Activated CD8-positive, alpha-beta memory T cell treated with anti-CD3 and anti-CD28 coated beads, Interleukin-2, amount 50 U/mL, for 1 hour (primary cell): ENCODE data around the gene SORL1-AS1.

ENCODE experiments used
- DNase-seq: peaks from one replicate; pipeline ENCODE4 v3.0.0-alpha.2; 2020; ENCODE audit errors: extremely low read depth

Gene SORL1-AS1

DNA sequence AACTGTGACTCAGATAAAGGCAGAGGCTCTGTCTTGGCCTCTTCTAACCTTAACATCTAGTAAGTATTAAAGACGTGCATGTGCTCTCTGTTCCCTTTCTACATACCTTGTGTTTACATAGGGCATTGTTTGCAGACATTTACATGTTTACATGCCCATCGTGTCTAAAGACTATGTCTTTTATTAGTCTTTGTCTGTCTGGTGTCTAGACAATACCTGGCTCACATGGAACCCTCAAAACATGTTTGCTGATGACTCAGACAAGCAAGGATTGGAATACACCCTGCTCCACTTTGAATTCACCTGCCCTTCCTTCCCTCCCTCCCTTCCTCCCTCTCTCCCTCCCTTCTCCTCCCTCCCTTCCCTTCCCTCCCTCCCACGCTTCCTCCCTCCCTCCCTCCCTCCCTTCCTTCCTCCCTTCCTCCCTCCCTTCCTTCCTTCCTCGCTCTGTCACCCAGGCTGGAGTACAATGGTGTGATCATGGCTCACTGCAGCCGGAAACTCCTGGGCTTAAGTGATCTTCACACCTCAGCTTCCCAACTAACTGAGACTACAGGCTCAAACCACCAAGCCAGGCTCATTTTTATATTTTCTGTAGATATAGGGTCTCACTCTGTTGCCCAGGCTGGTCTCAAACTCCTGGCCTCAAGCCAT is 23.7 kb upstream of the SORL1-AS1 start:
- no peak for DNase-seq

DNA sequence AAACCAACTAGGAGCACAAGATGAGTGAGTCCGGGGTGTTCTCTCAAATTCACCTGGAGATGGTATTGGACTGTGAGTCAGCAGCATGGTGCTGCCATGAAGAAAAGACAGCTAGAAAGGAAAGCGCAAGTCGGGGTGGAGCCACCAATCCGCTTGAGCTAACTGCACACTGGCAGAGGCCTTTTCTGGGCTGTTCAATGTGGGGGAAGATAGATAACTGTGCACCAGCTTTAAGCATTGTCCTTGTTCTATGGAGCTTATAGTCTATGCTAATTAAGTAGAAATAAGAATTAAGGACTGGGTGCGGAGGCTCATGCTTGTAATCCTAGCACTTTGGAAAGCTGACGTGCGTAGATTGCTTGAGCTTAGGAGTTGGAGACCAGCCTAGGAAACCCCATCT is 21.9 kb upstream of the SORL1-AS1 start:
- DNase-seq: no peak

DNA sequence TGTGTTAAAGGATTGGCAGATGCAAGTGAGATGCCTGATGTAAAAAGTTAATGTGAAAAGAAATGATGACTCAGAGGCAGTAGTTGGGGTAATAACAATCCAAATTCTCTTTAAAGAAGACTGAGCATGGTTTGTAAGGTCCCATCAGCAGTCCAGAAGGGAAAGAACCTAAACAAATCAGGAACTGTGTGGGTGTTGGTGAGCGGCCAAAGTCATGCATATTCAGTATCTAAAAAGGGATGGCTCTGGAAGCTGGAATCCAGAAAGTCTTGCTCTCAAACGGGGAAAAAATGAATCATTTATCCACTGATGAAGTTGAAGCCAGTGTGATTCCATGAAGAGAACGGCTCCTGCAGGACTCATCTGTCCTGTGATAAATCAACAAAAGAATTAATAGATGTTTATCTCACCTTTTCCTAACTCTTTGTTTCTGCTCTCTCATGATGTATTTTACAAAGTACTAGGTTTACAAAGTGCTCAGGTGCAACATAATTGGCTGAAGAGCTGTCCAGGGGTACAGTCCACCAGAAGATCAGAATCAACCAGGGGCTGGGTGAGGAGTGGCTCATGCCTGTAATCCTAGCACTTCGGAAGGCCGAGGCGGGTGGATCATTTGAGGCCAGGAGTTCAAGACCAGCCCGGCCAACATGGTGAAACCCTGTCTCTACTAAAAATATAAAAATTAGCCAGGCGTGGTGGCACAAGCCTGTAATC is 20.5 kb upstream of the SORL1-AS1 start:
- DNase-seq: no peak

DNA sequence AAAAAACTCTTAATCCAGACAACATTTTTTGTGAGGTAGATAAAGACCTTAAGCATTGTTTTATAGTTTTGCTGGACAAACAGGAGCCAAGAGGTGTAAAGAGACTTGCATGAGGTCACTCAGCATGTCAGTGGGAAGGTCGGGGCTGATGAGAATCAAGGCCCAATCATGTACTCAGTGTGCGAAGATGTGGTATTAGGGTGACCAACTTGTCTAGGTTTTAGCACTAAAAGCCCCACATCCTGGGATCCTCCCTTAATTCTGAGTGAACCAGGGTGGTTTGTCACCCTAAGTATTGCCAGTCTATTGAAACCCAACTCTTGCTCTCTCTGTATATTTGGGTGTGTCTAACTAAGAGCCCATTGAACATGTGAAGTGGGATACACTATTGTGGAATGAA is 19.5 kb upstream of the SORL1-AS1 start:
- DNase-seq: no peak

DNA sequence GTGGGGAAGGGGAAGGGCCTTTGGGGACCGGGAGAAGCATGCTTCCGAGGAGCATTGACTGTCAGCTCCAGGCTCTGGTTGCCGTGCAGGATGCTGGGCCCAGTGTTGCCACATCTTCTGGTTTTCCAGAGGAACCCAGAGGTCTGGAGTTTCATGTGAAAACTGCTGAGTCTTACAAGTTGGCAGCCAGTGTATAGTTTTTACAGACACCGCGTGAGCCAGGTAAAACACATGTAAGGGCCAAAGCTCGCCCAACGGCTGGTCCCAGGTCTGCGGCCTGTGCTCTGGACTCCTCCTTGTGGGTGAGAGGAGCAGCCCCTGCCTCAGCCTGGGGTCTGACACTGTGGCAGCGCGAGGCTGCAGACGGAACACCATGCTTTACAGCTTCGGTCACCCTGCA is 18.4 kb upstream of the SORL1-AS1 start:
- DNase-seq: no peak

DNA sequence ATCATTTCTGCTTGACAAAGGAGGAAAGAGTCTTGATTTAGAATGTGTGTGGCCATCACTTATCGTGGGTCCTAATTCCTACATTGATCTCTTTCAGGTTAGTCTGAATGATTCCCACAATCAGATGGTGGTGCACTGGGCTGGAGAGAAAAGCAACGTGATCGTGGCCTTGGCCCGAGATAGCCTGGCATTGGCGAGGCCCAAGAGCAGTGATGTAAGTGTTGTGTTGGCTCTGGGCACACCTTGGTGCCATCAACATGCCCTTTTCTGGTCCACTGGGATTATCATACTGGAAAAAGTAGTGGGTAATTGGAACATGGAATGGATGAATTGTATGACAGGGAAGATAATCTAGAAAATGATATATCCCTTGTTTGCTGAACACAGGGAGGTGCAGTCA is 17.1 kb upstream of the SORL1-AS1 start:
- no peak for DNase-seq

DNA sequence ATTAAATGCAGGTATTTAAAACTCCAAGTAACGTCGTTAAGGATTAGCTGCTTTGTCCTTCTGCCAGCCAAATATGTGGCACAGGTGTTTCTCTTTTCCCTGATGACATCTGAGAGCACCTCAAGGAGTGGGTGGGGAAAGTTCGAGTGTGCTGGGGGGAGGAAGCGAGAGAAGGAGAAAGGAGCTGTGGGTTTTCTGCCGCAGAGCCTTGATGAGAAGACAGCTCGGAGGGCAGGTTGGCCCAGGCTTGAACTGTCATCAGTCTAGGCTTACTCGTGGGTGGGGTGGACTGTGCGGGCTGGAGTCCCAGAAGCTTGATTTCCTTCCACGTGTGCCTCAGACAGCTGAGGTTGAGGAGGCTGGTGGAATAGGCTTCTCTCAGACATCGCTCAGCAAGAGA is 15.2 kb upstream of the SORL1-AS1 start:
- DNase-seq: peak; percentile 79

DNA sequence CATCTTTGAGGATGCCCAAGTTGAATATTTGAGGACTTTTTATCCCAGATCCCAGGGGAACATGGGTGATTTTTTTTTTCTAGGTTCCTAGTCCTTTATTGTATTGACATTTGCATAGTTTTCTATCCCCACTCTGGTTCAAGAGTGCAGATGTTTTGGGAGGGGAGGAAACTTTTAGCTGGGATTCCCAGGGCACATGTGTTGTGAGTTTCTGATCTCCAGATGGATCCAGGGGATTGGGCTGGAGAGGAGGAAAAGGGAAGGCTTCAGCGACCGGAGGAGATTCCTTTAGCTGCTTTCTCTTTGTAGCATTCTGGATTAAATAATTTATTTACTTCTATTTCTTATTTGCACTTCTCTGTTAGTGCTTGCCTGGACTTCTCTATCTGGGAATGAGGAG is 14.7 kb upstream of the SORL1-AS1 start:
- no peak for DNase-seq

DNA sequence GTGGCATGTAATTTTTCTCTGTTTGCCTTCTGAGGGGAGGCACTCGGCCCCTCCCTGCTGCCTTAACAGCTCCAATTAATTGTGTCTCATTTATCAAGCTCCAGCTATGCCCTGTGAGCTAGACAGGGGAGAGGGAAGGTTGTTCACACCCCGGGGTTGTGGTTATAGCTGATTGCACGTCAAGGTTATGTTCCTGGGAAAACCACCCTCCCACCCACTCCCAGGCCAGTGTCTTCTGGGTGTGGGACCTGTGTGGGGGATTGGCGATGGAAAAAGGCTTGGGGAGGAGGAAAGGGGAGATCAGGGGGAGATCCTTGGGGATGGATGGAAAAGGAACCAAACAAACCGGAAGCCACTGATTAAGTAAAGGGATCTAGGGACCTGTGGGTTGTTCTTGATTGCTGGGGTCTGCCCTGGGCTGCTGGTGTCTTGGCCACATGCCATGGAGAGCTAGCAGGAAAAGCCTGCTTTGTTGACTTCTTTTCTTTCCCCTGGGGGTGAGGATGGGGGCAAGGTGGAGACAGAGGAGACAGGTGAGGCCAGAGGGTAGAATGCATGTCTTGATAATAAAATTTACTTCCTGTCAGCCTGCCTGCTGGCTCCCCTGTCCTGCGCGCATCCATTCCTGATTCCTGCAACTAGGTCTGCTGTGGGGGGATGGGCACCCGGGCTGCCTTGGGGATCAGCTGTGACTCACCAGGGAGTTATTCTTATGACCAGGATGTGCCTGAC is 13.5 kb upstream of the SORL1-AS1 start:
- no peak for DNase-seq

DNA sequence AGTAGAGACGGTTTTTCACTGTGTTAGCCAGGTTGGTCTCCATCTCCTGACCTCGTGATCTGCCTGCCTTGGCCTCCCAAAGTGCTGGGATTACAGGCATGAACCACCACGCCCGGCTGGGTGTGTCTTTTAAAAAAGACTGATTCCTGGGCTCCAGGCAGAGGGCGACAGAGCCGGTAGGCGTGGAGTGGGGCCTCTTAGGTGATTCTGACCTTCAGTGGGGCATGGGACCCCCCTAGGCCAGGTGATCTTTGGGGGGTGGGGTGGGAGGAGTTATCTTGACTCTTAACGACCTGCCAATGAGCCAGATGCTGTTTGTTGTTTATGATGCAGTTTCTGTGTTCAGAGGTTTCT is 12.9 kb upstream of the SORL1-AS1 start:
- DNase-seq: no peak

DNA sequence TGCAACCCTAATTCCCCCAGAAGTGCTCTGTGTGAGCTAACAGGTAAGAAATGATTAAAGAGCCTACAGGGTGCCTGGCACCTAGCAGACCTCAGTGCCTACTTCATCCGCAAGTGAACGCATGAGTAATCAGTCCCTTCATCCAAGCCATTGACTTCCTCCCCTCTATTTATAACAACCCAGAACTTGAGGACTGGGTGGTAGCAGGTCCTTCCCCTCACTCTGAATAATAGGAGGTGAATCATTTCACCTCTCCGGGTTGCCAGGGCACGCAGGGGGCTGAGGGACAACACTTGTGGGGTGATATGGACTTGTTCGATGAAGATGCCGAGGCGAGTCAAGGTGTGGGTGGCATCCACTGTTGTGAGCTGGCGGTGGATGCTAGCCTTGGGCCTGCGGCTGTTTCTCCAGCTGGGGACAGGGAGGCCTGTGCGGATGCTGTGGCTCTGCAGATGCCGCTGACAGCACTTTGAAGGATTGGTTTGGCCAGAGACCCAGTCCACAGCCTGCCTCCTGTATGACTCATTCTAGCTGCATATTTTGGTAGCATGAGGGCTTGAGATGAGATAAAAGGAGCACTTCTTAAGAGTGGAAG is 11.7 kb upstream of the SORL1-AS1 start:
- peak; percentile 72 for DNase-seq

DNA sequence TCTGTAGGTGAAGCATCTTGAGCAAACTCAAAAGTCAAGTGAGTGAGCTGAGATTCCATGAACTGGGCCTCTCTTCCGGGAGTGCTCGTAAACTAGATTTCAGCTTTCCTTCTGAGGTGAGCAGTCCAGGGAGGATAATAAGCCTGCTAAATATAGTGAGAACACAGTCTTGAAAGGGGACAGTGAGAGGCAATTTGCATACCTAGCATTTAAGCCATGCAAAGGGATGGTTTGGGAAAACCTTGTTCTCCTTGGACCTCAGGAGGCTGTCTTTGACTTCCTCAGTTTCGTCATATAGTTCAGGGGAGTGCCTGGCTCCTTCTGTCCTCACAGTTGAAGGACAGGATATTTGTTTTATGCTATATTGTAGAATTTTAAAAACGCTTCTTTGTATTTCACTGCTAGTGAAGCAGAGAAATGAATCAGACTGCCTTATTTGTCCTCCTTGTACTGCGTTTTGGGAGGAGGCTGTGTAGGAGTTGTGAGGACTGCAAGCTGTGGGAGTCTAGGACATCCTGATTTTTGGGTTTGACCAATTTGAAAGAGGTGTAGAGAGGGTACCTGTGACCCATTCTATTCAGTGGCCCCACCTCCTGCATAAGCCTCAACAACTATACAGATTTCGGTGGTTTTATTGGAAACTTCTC is 11.0 kb upstream of the SORL1-AS1 start:
- no peak for DNase-seq

DNA sequence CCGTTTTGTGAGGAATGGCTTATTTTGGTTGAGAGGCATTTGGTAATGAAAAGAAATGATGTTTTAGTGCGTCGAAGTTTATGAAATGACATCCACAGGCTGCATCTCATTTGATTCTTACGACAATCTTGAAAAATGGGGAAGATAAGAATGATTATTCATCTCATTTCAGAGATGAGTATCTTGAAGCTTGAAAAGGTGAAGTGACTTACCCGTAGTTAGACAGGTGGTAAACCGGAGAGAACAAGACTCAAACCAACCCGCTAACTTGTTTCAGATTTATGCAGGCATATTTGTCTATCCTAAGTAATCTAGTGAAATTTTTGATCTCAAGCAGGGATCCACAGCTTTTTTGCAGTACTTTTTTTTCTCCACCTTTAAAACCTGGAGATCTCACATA is 9.1 kb upstream of the SORL1-AS1 start:
- no peak for DNase-seq

DNA sequence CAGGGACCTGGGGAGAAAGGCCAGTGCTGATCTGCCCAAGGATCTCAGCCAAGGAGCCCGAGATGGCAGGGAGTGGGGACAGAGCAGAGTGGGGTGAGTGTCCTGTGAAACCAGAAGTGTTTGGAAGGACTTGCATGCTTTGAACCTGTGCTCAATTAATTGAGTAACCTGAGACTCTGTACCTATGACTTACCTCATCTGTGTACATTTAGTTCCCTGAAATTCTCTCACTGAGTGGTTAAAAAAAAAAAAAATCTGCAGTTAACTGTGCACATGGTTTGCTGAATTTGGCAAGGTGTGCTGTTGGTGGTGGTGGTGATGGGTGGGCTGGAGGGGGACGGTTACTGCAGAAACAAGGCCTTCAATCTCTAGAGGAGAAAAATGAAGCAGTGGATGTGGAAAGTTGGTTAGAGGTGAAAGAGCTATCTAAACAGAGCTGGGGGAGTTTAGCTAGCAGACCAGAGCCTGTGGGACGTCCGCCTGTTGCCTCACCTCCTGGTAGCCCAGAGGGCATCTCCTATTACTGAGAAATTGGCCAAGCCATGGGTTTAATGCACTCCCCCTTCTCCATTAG is 8.3 kb upstream of the SORL1-AS1 start:
- DNase-seq: no peak

DNA sequence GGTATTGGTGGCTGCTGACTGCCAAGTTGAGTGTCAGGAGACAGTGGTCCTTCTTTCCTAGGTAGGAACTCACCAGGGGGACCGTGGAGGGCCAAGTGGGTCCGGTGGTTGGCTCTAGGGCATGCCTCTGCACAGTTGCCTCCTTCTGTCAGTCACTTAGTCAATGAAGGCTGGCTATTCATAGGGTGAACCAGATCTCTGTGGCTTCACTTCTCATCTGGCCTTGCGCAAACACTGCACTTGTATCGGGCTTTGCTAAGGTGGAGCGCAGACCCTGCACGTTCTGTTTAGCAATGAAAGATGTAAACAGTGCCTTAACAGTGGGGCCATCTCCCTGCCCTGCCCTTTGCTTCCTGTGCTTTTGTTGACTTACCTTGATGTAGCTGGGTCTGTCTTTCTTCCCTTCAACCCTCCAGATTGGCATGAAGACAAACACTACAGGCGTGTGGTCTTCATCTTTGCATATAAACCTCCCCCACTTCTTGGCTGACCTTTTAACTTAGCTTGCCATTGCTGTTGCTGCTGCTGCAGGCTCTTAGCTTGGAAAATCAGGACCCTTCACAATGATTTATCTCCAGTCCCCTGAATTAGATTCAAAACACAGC is 6.7 kb upstream of the SORL1-AS1 start:
- DNase-seq: no peak

DNA sequence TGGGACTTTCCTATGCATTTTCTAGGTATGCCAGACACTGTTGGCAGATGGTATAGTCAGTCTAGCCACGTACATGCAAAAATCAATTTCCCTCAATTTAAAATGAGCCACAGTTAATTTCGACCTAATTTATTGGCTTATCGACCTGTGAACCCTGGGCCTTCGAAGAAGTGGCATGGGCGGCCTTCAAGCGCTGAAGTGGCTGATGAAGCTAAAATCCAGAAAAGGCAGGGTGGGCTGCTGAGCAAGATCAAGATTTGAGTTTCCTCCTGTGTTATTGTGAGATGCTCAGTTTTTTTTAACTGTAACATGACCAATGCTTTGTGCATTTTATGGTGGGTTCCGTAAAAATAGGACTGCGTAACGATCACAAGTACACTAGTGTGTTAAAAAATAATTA is 5.8 kb upstream of the SORL1-AS1 start:
- no peak for DNase-seq

DNA sequence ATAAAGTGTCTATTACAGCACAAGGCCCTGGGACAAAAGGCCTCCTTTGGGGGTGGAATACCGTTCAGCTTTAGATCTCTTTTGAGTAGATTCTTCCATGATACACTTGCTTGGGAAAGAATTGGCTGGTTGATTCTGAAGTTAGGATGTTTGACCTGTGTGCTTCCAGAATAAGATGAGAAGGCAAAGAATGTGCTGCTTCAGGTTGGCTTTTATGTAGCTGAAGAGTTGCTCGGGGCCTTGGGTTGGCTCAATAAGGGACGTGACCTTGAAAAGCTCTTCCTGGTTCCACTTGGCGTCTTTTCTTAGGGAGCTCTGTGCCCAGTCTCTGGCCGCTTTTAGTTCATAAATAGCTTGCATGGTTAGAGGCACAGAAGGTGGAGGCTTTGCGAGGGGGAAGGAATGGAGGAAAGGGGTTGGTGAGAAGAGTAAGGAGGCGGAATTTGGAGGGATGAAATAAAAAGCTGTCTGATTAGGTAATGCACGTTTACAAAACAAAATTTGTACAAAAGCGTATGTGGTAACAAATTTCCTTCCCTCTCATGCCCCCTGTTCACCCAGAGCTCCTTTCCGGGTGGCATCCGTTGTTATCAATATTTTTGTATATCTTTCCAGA is 4.2 kb upstream of the SORL1-AS1 start:
- DNase-seq: no peak

DNA sequence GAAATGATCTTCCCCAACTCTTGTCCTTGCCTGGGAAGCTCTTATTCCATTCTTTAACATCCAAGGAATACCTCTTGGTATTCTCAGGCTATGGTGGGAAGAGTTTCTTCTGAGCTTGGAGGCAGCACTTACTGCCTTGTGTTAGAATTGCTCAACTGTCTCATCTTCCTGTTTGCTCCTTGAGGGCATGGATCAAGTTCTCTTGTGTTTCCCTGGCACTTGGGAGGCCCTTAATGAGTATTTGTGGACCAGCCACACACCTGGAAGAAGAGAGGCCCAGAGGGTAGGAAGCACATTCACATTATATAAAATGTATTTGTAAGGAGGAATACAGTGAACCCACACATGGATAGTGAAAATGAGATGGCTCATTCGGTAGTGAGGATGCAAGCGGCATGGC is 3.4 kb upstream of the SORL1-AS1 start:
- DNase-seq: no peak

DNA sequence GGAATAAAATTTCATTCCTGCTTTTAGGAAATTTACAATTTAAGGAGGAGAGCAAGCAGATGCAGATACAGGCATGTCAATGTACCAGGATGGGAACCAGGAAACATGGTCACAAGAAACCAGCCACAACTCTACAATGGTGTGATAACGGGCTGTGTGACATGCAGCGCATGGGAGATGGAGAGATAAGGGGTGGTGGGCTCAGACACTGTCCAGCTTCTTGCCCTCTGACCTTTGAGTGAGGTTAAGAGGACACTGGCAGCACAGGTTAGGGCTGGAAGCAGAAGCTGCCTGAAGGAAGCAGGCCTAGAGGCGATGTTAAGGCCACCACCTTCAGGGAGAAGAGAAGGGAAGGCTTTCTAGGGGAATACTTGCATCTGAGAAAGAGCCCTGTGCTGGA is 2.3 kb upstream of the SORL1-AS1 start:
- no peak for DNase-seq

DNA sequence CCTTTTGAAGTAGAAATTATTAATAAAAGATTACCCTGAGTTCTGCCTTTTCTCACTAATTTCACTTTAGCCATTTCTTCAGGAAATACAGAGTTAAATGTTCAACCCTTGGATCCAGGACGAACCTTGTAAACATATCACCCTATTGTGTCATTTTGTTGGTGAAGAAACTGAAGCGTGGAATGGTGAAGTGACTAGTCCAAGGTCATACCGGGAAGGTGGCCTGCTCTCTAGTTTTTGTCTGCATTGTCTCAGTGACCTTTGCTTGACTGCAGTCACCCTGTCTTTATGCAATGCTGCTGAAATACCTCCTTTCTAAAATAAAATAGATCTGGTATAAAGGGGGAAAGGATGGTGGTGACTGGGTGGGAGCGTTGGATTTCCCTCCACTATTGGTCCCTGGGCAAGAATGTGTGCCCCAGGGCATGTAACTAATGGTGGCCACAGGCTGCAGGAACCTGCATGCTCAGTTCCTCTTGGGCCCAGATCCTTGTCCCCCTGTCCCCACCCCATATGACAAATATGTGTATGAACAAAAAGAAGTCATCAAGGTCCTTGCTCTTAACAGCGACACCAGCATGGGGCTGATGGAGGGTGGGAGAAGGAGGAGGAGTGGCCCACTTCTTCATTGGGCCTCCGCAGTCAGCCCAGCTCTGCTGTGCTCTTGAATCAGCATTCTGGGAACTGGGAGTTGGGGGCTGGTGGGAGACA is 977 bp upstream of the SORL1-AS1 start:
- no peak for DNase-seq
